Measurements from ENCODE around the gene MSI1. TPM values are rescaled to one million over a fixed set of nuclear protein-coding genes. Genes with fewer than 3 reads are reported as not detected.

The MSI1 gene
- total and polyA plus RNA-seq, 10 of the 15 experiments (the other 5 are each of a cell fraction or from before 2014, with no cell fraction given) = 0.04 TPM; not detected in 9

DNA sequence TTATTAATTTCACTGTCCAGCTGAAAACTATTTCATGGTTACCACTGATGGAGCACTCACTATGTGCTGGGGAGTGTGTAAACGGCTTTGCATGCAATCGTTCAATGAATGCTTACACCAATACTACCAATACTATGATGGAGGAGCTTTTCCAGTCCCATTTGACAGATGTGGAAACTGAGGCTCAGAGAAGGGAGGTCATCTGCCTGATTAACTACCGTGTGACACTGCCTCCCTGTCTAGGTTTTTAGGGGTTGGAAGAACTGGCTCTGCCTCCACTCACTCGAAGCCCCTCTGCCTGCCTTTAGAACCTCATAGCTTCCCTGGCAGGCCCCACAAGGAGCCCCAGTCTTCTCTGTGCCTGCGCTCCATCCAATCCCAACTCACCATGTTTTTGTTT, 11.9 kb downstream of the MSI1 start:
- H3K4me3 ChIP-seq = no peak overlapping the region
- H3K9me3 ChIP-seq (replicated peaks; ENCODE audit: control insufficient read depth, insufficient read depth, low read length) = no peaks in the 10 kb centered on the region
- in situ Hi-C loops (cut with MboI) (loop anchor here (5.0 kb wide), 1 partner anchor 75 kb away; no protein-coding TSS in a partner anchor), intact Hi-C loops (cut with micrococcal nuclease; ENCODE audit: unreplicated experiment) (no loop called here)
- CTCF ChIA-PET = interaction anchor here (0.6 to 1.6 kb wide), 13 partner anchors 10 to 388 kb away, joined by 3 to 12 read pairs (median 4); no protein-coding TSS in a partner anchor
- H3K27me3 ChIP-seq (replicated peaks in 1 of 2; ENCODE audit: control insufficient read depth in 2 of 2, insufficient read depth in 2 of 2, low read length in 1 of 2) = peaks cover 0 to 1% of the 10 kb centered on the region in 2 experiments; a peak in 1 of 4 replicates
- TF ChIP-seq RB1 (IDR thresholded peaks at IDR 0.05; ENCODE audit: borderline replicate concordance) (no peak), ZBTB33 (IDR thresholded peaks at IDR 0.05) (no peak), SUZ12 (IDR thresholded peaks at IDR 0.05; ENCODE audit: unreplicated experiment) (no peak), MEF2B (IDR thresholded peaks at IDR 0.05; ENCODE audit: partially characterized antibody, poor library complexity, severe bottlenecking) (no peak), HDAC6 (IDR thresholded peaks at IDR 0.05; ENCODE audit: unreplicated experiment) (no peak), ZNF24 (IDR thresholded peaks at IDR 0.05) (no peak), NFYA (IDR thresholded peaks at IDR 0.05; ENCODE audit: borderline replicate concordance, low read depth, low read length) (no peak), STAT1 (conservative IDR thresholded peaks at IDR 0.05) (no peak), HSF1 (IDR thresholded peaks at IDR 0.05; ENCODE audit: low read depth, low read length) (no peak), CHD1 (IDR thresholded peaks at IDR 0.05; ENCODE audit: low read depth, low read length) (no peak), HCFC1 (IDR thresholded peaks at IDR 0.05; ENCODE audit: low read length) (no peak), POLR2AphosphoS5 (IDR thresholded peaks at IDR 0.05; ENCODE audit: low read length) (no peak), PRDM15 (CRISPR knock-in tag; IDR thresholded peaks at IDR 0.05) (no peak), ASH2L (IDR thresholded peaks at IDR 0.05; ENCODE audit: borderline replicate concordance, low read depth) (no peak), BHLHE40 (IDR thresholded peaks at IDR 0.05; ENCODE audit: borderline replicate concordance in 1 of 2, low read depth in 2 of 2, low read length in 1 of 2) (no peak), TCF7 (IDR thresholded peaks at IDR 0.05; ENCODE audit: borderline replicate concordance) (no peak)
- TF ChIP-seq, protein P1, sequence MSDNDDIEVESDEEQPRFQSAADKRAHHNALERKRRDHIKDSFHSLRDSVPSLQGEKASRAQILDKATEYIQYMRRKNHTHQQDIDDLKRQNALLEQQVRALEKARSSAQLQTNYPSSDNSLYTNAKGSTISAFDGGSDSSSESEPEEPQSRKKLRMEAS (IDR thresholded peaks at IDR 0.05; ENCODE audit: low read depth, low read length) = no peak
- H3K27ac ChIP-seq (ENCODE audit: control insufficient read depth, insufficient read depth) = no peak overlapping the region
- no peak for DNase-seq (ENCODE audit: low read depth, low spot score)
- POLR2A ChIA-PET = no interaction called here
- no peak overlapping the region for H2AFZ ChIP-seq (ENCODE audit: control insufficient read depth, low read depth, low read length)
- H4K20me1 ChIP-seq (ENCODE audit: control insufficient read depth, insufficient read depth) = no peaks in the 10 kb centered on the region
- no TSS peak for BruUV-seq (replicated peaks)
- H3K4me1 ChIP-seq (ENCODE audit: control insufficient read depth, insufficient read depth, low read length) = no peaks in the 10 kb centered on the region
- ATAC-seq = no peak
- no peak for FAIRE-seq
- no peak overlapping the region for H3K9ac ChIP-seq (ENCODE audit: control insufficient read depth, insufficient read depth, low read length)
- H3K79me2 ChIP-seq (ENCODE audit: control insufficient read depth, insufficient read depth, low read length) = no peaks in the 10 kb centered on the region
- 19% methylated on average over 5 of the region's 5 CpGs for WGBS (ENCODE audit: insufficient coverage, insufficient replicate concordance, low lambda C conversion rate, missing lambda C conversion rate)
- no peaks in the 10 kb centered on the region for H3K36me3 ChIP-seq (ENCODE audit: control insufficient read depth in 2 of 2, insufficient read depth in 2 of 2, low read length in 1 of 2)
- H3K4me2 ChIP-seq (ENCODE audit: control insufficient read depth, insufficient read depth) = no peak overlapping the region
- SMC1A ChIA-PET (ENCODE audit: uncharacterized antibody, unreplicated experiment) = interaction anchor here (0.9 to 1.0 kb wide), 3 partner anchors 73 to 140 kb away, joined by 3 read pairs; no protein-coding TSS in a partner anchor
- RAD21 ChIA-PET (ENCODE audit: unreplicated experiment) = interaction anchor here (0.6 to 1.5 kb wide), 4 partner anchors 26 to 129 kb away, joined by 3 to 11 read pairs (median 4); partner anchors contain the start of gene PLA2G1B

All from GM12878 (cell line).